ENCODE data around the gene RDH5. TPM values are rescaled to one million over a fixed set of nuclear protein-coding genes. Genes with fewer than 3 reads are reported as not detected.
A peak's percentile ranks its signal among the peaks of the same experiment; 100 is the strongest.

RDH5 gene
- total RNA-seq, 5 donors from 2014 or later (not counting 1 experiment from before 2014, with no cell fraction given): 13.0 to 29.1 (median 22.4) TPM

DNA sequence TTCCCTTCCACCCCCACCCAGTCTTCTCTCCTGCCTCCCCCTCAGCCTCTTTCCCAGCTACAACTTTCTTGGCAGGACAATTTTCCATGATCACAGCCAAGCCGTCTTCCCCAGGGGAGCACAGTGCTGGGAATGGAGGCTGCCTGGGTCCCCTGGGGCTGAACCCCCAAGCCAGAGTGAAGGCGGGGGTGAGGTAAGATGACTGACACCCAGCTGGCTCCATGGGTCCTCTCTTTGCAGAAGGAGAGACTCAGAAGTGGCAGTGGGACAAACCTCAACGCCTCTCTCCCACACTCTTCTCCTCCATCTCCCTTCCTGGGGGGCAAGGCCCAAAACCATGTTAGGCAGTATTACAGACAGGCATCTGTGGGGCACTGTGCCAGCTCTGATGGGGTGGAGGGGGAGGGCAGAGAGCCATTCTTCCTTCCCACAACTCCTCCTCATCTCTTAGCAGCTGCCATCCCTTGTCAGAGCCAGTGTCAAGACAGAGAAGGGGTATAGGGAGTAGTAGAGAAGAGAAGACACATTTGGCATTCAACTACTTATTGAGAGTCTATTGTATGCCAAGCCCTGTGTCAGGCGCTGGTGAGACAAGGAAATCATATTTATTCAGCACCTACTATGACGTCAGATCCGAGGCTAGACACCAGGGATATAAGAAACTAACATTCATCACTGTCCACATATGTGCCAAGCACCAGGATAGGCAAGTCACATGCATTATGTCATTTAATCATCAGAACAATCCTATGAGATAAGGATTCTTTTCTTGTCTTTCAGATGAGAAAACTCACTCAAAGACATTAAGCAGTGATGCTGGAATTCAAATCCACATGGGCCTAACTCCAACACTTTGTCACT lies 16.1 kb upstream of the RDH5 start:
- Histone ChIP-seq H3K4me3 (ENCODE audit: control insufficient read depth in 1 of 2, extremely low read depth in 1 of 2, low read length in 1 of 2) (no peak overlapping the region), H3K9me3 (no peaks in the 10 kb centered on the region), H3K27ac (ENCODE audit: low read length) (no peak overlapping the region), H3K27me3 (replicated peaks in 1 of 2; ENCODE audit: control insufficient read depth in 2 of 2, extremely low read depth in 1 of 2, insufficient read depth in 2 of 2, low read length in 1 of 2) (peaks cover 0 to 42% of the 10 kb centered on the region in 2 experiments), H3K4me1 (ENCODE audit: control insufficient read depth in 1 of 2, extremely low read depth in 1 of 2, insufficient read depth in 2 of 2, low read length in 2 of 2) (peaks cover 3 to 20% of the 10 kb centered on the region in 2 experiments), H3K36me3 (ENCODE audit: control insufficient read depth in 2 of 2, extremely low read depth in 1 of 2, insufficient read depth in 1 of 2, low read length in 1 of 2) (no peaks in the 10 kb centered on the region)
- Mint-ChIP-seq H3K36me3 (no peaks in the 10 kb centered on the region), H3K9me3 (no peaks in the 10 kb centered on the region), H3K4me1 (peaks cover 16 to 21% (median 18%) of the 10 kb centered on the region in 3 donors), H3K27me3 (peaks cover 15 to 19% of the 10 kb centered on the region in 2 donors), H3K27ac (no peak overlapping the region), H3K4me3 (no peak overlapping the region)
- 80% methylated on average over 4 of the region's 6 CpGs for WGBS (ENCODE audit: insufficient coverage)
- no peak for ATAC-seq (replicated peaks in 1 of 4)
- no peak for DNase-seq
- POLR2A ChIA-PET: no interaction called here
- CTCF ChIA-PET: interaction anchor here in 1 of 2 donors (0.6 kb wide), 1 partner anchor 223 kb away, joined by 3 read pairs; no protein-coding TSS in a partner anchor

DNA sequence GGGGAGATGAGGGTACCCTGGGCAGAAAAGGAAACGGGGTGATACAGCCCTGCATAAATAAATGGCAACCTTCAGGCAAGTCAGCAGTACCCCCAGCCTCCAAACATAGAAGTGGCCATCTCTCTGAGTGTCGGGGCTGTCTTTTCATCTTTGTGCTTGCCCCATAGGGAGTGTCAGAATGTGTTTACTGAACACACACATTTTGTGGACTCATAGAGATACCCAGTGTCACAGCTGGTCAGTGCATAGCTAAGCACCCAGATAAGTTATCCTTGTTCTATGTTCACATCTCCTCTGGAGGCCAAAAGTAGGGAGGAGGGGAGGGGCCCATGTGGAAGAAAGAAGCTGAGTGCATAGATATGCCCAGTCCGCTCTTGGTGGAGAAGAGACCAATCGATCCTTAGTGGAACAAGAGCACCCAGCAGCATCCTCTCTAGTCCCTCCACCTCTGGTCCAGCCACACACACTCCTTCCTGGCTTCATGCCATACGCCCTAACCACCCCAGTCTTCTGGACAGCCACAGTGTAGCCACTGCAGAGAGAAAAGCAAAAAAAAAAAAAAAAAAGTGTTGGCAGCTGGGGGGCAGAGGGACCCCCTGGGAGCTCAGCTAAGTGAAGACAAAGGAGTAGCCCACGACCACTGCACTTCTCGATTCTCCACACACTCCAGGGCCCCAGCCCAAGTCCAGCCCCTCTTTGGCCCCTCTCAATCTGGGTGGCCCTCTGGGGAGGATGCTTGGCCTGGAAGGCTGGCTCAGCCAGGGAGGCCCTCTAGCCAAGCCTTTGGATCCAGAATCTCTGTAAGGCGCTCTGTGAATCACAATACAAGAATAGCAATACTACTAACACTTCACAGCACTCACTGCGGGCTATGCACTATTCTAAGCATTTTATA lies 15.1 kb upstream of the RDH5 start:
- Histone ChIP-seq H3K36me3 (ENCODE audit: control insufficient read depth in 2 of 2, extremely low read depth in 1 of 2, insufficient read depth in 1 of 2, low read length in 1 of 2) (no peaks in the 10 kb centered on the region), H3K27me3 (replicated peaks in 1 of 2; ENCODE audit: control insufficient read depth in 2 of 2, extremely low read depth in 1 of 2, insufficient read depth in 2 of 2, low read length in 1 of 2) (peaks cover 0 to 43% of the 10 kb centered on the region in 2 experiments), H3K4me1 (ENCODE audit: control insufficient read depth in 1 of 2, extremely low read depth in 1 of 2, insufficient read depth in 2 of 2, low read length in 2 of 2) (peaks cover 3 to 20% of the 10 kb centered on the region in 2 experiments), H3K4me3 (ENCODE audit: control insufficient read depth in 1 of 2, extremely low read depth in 1 of 2, low read length in 1 of 2) (no peak overlapping the region), H3K9me3 (no peaks in the 10 kb centered on the region), H3K27ac (ENCODE audit: low read length) (no peak overlapping the region)
- Mint-ChIP-seq H3K27me3 (peaks cover 23 to 24% of the 10 kb centered on the region in 2 donors), H3K27ac (no peak overlapping the region), H3K9me3 (no peaks in the 10 kb centered on the region), H3K4me3 (no peak overlapping the region), H3K4me1 (peaks cover 16 to 23% (median 19%) of the 10 kb centered on the region in 3 donors), H3K36me3 (no peaks in the 10 kb centered on the region)
- ATAC-seq (replicated peaks in 1 of 4) (no peak), DNase-seq (no peak)
- CTCF ChIA-PET: interaction anchor here (0.6 to 1.2 kb wide), 4 partner anchors 11 to 235 kb away, joined by 3 to 6 read pairs (median 3); no protein-coding TSS in a partner anchor
- POLR2A ChIA-PET: no interaction called here
- 79% methylated on average over 2 of the region's 9 CpGs for WGBS (ENCODE audit: insufficient coverage)

DNA sequence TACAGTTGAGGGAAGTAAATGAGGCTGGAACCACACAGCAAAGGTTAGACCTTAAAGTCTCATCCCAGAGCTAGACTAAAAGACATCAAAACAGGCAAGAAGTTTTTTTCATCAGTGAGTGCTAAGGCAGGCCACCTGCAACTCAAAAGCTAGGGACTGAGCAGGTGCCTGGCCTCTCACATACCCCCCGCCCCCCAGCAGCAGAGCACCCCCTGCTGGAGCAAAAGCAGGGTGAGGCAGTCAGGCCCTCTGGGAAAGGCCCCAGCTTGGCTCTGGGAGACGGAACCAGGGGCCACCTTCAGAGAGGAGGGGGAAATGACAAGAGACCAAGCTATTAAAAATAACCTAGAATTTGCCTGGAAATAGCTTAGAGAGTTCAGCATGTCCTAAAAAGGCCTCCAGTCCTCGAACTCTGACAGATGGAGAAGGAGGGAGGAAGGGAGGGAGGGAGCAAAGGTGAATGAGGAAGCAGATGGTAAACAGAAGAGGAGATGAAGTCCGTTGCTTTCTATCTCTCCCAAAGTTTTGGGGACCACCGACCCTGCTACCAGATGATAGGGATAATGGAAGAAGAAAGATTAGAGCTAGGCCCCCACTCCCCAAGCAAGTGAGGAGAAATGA lies 14.3 kb upstream of the RDH5 start:
- peaks cover 0 to 40% of the 10 kb centered on the region in 2 experiments for H3K27me3 ChIP-seq (replicated peaks in 1 of 2; ENCODE audit: control insufficient read depth in 2 of 2, extremely low read depth in 1 of 2, insufficient read depth in 2 of 2, low read length in 1 of 2)
- WGBS (ENCODE audit: insufficient coverage): 46% methylated on average over 2 of the region's 5 CpGs
- Mint-ChIP-seq H3K9me3 (no peaks in the 10 kb centered on the region), H3K27me3 (peaks cover 23 to 24% of the 10 kb centered on the region in 2 donors), H3K36me3 (no peaks in the 10 kb centered on the region), H3K27ac (no peak overlapping the region), H3K4me1 (peaks cover 16 to 23% (median 19%) of the 10 kb centered on the region in 3 donors), H3K4me3 (no peak overlapping the region)
- CTCF ChIA-PET: interaction anchor here (0.6 to 1.2 kb wide), 4 partner anchors 10 to 1918 kb away, joined by 3 to 6 read pairs (median 3); no protein-coding TSS in a partner anchor
- no peak for DNase-seq
- no peaks in the 10 kb centered on the region for H3K36me3 ChIP-seq (ENCODE audit: control insufficient read depth in 2 of 2, extremely low read depth in 1 of 2, insufficient read depth in 1 of 2, low read length in 1 of 2)
- H3K9me3 ChIP-seq: no peaks in the 10 kb centered on the region
- H3K4me1 ChIP-seq (ENCODE audit: control insufficient read depth in 1 of 2, extremely low read depth in 1 of 2, insufficient read depth in 2 of 2, low read length in 2 of 2): peaks cover 3 to 20% of the 10 kb centered on the region in 2 experiments
- no peak overlapping the region for H3K4me3 ChIP-seq (ENCODE audit: control insufficient read depth in 1 of 2, extremely low read depth in 1 of 2, low read length in 1 of 2)
- H3K27ac ChIP-seq (ENCODE audit: low read length): no peak overlapping the region
- POLR2A ChIA-PET: no interaction called here
- no peak for ATAC-seq (replicated peaks in 1 of 4)

DNA sequence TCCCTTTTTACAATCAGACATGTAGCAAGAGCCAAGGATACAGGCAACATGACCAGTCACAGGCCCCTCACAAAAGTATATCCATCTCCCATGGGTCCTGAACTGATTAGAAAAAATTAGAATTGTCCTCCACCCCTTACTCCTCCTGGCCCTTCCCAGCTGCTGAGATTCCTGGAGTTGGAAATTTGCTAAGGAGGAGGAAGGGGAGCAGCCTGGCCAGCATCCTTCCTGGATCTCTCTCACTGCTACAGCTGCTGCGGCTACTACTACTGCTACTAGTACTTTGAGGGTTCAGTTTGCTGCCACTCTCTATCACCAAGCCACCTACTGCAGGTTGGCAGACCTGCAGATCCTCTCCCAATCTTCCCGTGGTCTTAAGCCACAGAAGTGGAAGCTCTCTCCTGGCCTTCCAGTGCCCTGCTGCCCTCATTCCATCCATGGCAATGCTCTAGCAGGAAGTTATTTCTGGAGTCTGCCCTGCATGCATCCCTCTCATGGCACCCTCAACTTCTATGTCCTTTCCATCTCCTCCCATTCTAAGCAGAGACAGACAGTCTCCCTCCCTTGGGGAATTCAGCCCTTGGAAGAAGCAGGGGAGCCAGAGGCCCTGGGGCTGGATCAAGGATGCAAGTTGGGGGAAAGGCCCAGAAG lies 13.5 kb upstream of the RDH5 start:
- DNase-seq (no peak), ATAC-seq (replicated peaks in 1 of 4) (no peak)
- Mint-ChIP-seq H3K4me1 (peaks cover 16 to 23% (median 19%) of the 10 kb centered on the region in 3 donors), H3K4me3 (peak overlapping the region; percentile 80 to 86 (median 81)), H3K27ac (no peak overlapping the region), H3K36me3 (no peaks in the 10 kb centered on the region), H3K27me3 (peaks cover 23 to 25% of the 10 kb centered on the region in 2 donors), H3K9me3 (no peaks in the 10 kb centered on the region)
- peaks cover 3 to 20% of the 10 kb centered on the region in 2 experiments for H3K4me1 ChIP-seq (ENCODE audit: control insufficient read depth in 1 of 2, extremely low read depth in 1 of 2, insufficient read depth in 2 of 2, low read length in 2 of 2)
- peaks cover 0 to 40% of the 10 kb centered on the region in 2 experiments for H3K27me3 ChIP-seq (replicated peaks in 1 of 2; ENCODE audit: control insufficient read depth in 2 of 2, extremely low read depth in 1 of 2, insufficient read depth in 2 of 2, low read length in 1 of 2)
- H3K9me3 ChIP-seq: no peaks in the 10 kb centered on the region
- H3K27ac ChIP-seq (ENCODE audit: low read length): no peak overlapping the region
- ChIA-PET POLR2A (no interaction called here), CTCF (interaction anchor here (0.6 to 1.2 kb wide), 2 partner anchors 50 to 1919 kb away, joined by 3 read pairs; no protein-coding TSS in a partner anchor)
- no peaks in the 10 kb centered on the region for H3K36me3 ChIP-seq (ENCODE audit: control insufficient read depth in 2 of 2, extremely low read depth in 1 of 2, insufficient read depth in 1 of 2, low read length in 1 of 2)
- H3K4me3 ChIP-seq (ENCODE audit: control insufficient read depth in 1 of 2, extremely low read depth in 1 of 2, low read length in 1 of 2): no peak overlapping the region
- whole genome bisulfite sequencing (ENCODE audit: insufficient coverage): 44% methylated on average over 1 of the region's 2 CpGs

DNA sequence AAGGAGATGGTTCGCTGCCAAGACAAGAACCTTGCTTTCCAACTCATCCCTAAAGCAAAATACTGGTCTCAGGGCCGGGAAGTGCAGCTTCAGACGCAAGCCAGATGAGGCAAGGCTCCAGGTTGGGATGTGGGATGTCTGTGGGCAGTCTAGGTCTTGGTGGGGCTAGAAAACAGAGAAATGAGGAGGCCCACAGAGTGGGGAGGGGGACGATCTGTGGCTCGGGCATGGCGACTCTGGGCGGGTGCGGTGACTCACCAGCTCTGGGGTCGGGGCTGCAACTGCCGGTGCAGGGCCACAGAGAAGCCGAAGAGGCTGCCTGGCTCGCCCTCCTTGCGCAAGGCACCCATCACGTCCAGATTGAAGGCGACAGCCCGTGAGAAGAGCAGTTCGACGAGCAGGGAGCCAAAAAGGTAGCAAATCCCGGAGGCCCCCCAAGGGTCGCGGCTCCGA lies 12.9 kb upstream of the RDH5 start:
- 24% methylated on average over 17 of the region's 22 CpGs for WGBS (ENCODE audit: insufficient coverage)
- Histone ChIP-seq H3K4me1 (ENCODE audit: control insufficient read depth in 1 of 2, extremely low read depth in 1 of 2, insufficient read depth in 2 of 2, low read length in 2 of 2) (peaks cover 3 to 20% of the 10 kb centered on the region in 2 experiments), H3K4me3 (ENCODE audit: control insufficient read depth in 1 of 2, extremely low read depth in 1 of 2, low read length in 1 of 2) (peak overlapping the region; percentile 48 to 49), H3K9me3 (no peaks in the 10 kb centered on the region), H3K27ac (ENCODE audit: low read length) (no peak overlapping the region), H3K36me3 (ENCODE audit: control insufficient read depth in 2 of 2, extremely low read depth in 1 of 2, insufficient read depth in 1 of 2, low read length in 1 of 2) (no peaks in the 10 kb centered on the region), H3K27me3 (replicated peaks in 1 of 2; ENCODE audit: control insufficient read depth in 2 of 2, extremely low read depth in 1 of 2, insufficient read depth in 2 of 2, low read length in 1 of 2) (peaks cover 0 to 40% of the 10 kb centered on the region in 2 experiments)
- H3K4me1 Mint-ChIP-seq: peaks cover 16 to 23% (median 19%) of the 10 kb centered on the region in 3 donors
- no peak overlapping the region for H3K27ac Mint-ChIP-seq
- no peaks in the 10 kb centered on the region for H3K9me3 Mint-ChIP-seq
- no peak for DNase-seq
- CTCF ChIA-PET: no interaction called here
- H3K4me3 Mint-ChIP-seq: peak overlapping the region; percentile 80 to 86 (median 81)
- H3K27me3 Mint-ChIP-seq: peaks cover 25 to 27% of the 10 kb centered on the region in 2 donors
- H3K36me3 Mint-ChIP-seq: no peaks in the 10 kb centered on the region
- ATAC-seq (replicated peaks in 1 of 4): peak; percentile 20 to 43 (median 31)
- POLR2A ChIA-PET: no interaction called here
